OCI-LY1 (cell line): ENCODE results near the gene MCM7.

Experiments used
- H2AFZ ChIP-seq: fragments of 200-600 bp; sonication (generic), shearing (Covaris generic); 2 replicates; pipeline ENCODE4 v1.6.0; 2014; ENCODE audit warnings: antibody characterized with exemption, mild to moderate bottlenecking, low read length
- H3F3A ChIP-seq: fragments of 200-600 bp; sonication (generic), shearing (Covaris generic); 2 replicates; pipeline ENCODE4 v1.6.0; 2014; ENCODE audit warnings: mild to moderate bottlenecking, antibody characterized with exemption, low read length, moderate library complexity; ENCODE audit not compliant: insufficient read depth
- H3K27ac ChIP-seq: fragments of 200-600 bp; sonication (generic); 2 replicates; pipeline ENCODE4 v1.5.1; 2014; ENCODE audit warnings: low read length, mixed run types, mild to moderate bottlenecking, low read depth; ENCODE audit not compliant: poor library complexity, severe bottlenecking
- H3K27me3 ChIP-seq: fragments of 200-600 bp; sonication (generic); 2 replicates; pipeline ENCODE4 v1.6.0; 2014; ENCODE audit warnings: antibody characterized with exemption, mild to moderate bottlenecking, low read length, moderate library complexity; ENCODE audit not compliant: insufficient read depth
- H3K36me3 ChIP-seq: fragments of 200-600 bp; sonication (generic); 2 replicates; pipeline ENCODE4 v1.6.1; 2014; ENCODE audit warnings: mild to moderate bottlenecking, antibody characterized with exemption, low read length, moderate library complexity, mixed read lengths; ENCODE audit not compliant: insufficient read depth
- H3K4me1 ChIP-seq: fragments of 200-600 bp; sonication (generic); 2 replicates; pipeline ENCODE4 v1.5.1; 2014; ENCODE audit warnings: mild to moderate bottlenecking, low read length, moderate library complexity; ENCODE audit not compliant: insufficient read depth, severe bottlenecking
- H3K4me2 ChIP-seq: fragments of 200-600 bp; sonication (generic), shearing (Covaris generic); 2 replicates; pipeline ENCODE4 v1.6.1; 2014; ENCODE audit warnings: low read length
- H3K4me3 ChIP-seq: fragments of 200-600 bp; sonication (generic); 2 replicates; pipeline ENCODE4 v1.5.1; 2014; ENCODE audit warnings: low read length, low read depth, mild to moderate bottlenecking, mixed read lengths; ENCODE audit not compliant: poor library complexity, severe bottlenecking
- H3K79me2 ChIP-seq: fragments of 200-600 bp; shearing (Covaris generic); 2 replicates; pipeline ENCODE4 v1.6.1; 2016; ENCODE audit warnings: mixed run types, low read length, mixed read lengths; ENCODE audit not compliant: insufficient read depth
- H3K9ac ChIP-seq: fragments of 200-600 bp; sonication (generic), shearing (Covaris generic); 2 replicates; pipeline ENCODE4 v1.6.1; 2014; ENCODE audit warnings: mild to moderate bottlenecking, low read length, mixed read lengths
- H3K9me2 ChIP-seq: fragments of 200-600 bp; sonication (generic), shearing (Covaris generic); 2 replicates; pipeline ENCODE4 v1.6.1; 2014; ENCODE audit warnings: low read depth, mild to moderate bottlenecking, low read length, mixed read lengths
- H3K9me3 ChIP-seq: fragments of 200-600 bp; shearing (Covaris generic); 2 replicates; pipeline ENCODE4 v1.6.1; 2014; ENCODE audit warnings: low read length, mixed read lengths
- H4K20me1 ChIP-seq: fragments of 200-600 bp; sonication (generic), shearing (Covaris generic); 2 replicates; pipeline ENCODE4 v1.6.0; 2016; ENCODE audit warnings: mild to moderate bottlenecking, low read length; ENCODE audit not compliant: insufficient read depth
- EZH2 ChIP-seq: fragments of 200-600 bp; sonication (generic), shearing (Covaris generic); IDR thresholded peaks from 2 replicates; pipeline ENCODE4 v1.8.0; 2017; ENCODE audit warnings: borderline replicate concordance, mixed run types, mild to moderate bottlenecking, antibody characterized with exemption, low read length, moderate library complexity, mixed read lengths
- TF ChIP-seq, protein P1 (sequence below): fragments of 200-600 bp; sonication (generic), shearing (Covaris generic); IDR thresholded peaks from 2 replicates; pipeline ENCODE4 v1.5.1; 2017; ENCODE audit warnings: mild to moderate bottlenecking, antibody characterized with exemption, low read length, moderate library complexity, mixed read lengths

Gene MCM7

DNA sequence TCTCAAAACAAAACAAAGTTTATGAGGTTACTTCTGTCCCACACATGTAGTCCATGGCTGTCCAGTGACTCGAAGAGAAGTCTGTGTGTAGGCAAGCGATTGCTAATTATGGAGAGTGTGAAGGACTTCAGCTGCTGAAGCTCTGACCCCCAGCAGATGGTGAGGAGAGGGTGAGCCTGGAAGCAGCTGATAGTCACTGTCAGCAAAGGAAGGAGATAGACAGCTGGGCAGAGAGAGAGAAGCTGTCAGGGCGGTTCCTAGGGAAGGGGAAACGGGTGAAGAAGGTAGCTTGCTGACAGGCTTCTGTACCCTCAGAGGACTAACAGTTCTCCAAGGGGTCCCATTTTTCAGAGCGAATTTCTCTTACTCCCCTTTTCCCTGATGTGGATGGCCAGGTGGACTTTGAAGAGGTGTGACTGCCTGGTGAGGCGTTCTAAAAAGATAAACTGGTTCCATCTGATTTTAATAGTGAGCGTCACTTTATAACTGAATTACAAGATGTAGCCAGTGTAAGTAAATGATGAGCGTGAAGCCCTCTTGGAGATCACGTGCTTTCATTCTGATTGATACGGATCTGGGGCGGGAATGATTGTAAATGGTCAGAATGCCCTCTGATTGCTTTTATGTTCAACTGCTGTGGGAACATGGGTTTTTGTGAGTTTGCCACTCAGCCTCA is 39.5 kb downstream of the MCM7 start:
- H3K36me3 ChIP-seq = peaks cover 77% of the 10 kb centered on the region
- H2AFZ ChIP-seq = no peak overlapping the region
- H3K27me3 ChIP-seq = no peaks in the 10 kb centered on the region
- H3K79me2 ChIP-seq = no peaks in the 10 kb centered on the region
- H4K20me1 ChIP-seq = no peaks in the 10 kb centered on the region
- no peak for TF ChIP-seq EZH2
- TF ChIP-seq, protein P1, sequence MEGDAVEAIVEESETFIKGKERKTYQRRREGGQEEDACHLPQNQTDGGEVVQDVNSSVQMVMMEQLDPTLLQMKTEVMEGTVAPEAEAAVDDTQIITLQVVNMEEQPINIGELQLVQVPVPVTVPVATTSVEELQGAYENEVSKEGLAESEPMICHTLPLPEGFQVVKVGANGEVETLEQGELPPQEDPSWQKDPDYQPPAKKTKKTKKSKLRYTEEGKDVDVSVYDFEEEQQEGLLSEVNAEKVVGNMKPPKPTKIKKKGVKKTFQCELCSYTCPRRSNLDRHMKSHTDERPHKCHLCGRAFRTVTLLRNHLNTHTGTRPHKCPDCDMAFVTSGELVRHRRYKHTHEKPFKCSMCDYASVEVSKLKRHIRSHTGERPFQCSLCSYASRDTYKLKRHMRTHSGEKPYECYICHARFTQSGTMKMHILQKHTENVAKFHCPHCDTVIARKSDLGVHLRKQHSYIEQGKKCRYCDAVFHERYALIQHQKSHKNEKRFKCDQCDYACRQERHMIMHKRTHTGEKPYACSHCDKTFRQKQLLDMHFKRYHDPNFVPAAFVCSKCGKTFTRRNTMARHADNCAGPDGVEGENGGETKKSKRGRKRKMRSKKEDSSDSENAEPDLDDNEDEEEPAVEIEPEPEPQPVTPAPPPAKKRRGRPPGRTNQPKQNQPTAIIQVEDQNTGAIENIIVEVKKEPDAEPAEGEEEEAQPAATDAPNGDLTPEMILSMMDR = no peak
- no peaks in the 10 kb centered on the region for H3K9me2 ChIP-seq
- H3F3A ChIP-seq = no peaks in the 10 kb centered on the region
- H3K4me1 ChIP-seq = peaks cover 10% of the 10 kb centered on the region
- no peak overlapping the region for H3K4me2 ChIP-seq
- no peaks in the 10 kb centered on the region for H3K9me3 ChIP-seq
- no peak overlapping the region for H3K27ac ChIP-seq
- no peak overlapping the region for H3K4me3 ChIP-seq
- no peak overlapping the region for H3K9ac ChIP-seq

DNA sequence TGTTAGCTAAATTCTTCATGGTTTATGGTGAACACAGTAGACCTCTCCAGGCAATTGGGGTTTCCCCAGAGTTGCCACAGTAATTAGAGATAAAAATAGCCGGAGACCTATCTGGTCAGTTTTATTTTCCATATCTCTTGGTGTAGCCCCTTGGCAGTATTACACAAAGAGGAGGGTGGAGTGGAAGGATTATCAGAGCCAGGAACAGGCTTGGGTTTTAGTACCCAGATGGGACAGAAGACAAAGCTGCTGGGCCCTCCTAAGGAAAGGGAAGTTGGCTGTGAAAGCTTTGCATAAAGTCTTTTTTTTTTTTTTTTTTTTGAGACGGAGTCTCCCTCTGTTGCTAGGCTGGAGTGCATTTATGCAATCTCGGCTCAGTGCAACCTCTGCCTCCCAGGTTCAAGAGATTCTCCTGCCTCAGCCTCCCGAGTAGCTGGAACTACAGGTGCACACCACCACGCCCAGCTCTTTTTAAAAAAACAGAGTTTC is 41.9 kb downstream of the MCM7 start:
- no peaks in the 10 kb centered on the region for H3K9me3 ChIP-seq
- no peak for TF ChIP-seq EZH2
- TF ChIP-seq, protein P1 = no peak
- peaks cover 60% of the 10 kb centered on the region for H3K36me3 ChIP-seq
- peak overlapping the region; percentile 24 for H3K27ac ChIP-seq
- no peaks in the 10 kb centered on the region for H4K20me1 ChIP-seq
- no peak overlapping the region for H2AFZ ChIP-seq
- no peaks in the 10 kb centered on the region for H3K9me2 ChIP-seq
- H3K27me3 ChIP-seq = no peaks in the 10 kb centered on the region
- no peak overlapping the region for H3K9ac ChIP-seq
- peaks cover 10% of the 10 kb centered on the region for H3K4me1 ChIP-seq
- no peaks in the 10 kb centered on the region for H3F3A ChIP-seq
- H3K79me2 ChIP-seq = no peaks in the 10 kb centered on the region
- no peak overlapping the region; the same call in 1 of the 2 replicates for H3K4me2 ChIP-seq
- no peak overlapping the region for H3K4me3 ChIP-seq

DNA sequence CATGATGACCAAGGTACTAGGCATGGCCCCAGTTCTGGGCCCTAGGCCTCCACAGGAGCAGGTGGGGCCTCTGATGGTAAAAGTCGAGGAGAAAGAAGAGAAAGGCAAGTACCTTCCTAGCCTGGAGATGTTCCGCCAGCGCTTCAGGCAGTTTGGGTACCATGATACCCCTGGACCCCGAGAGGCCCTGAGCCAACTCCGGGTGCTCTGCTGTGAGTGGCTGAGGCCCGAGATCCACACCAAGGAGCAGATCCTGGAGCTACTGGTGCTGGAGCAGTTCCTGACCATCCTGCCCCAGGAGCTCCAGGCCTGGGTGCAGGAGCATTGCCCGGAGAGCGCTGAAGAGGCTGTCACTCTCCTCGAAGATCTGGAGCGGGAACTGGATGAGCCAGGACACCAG is 44.2 kb downstream of the MCM7 start:
- no peaks in the 10 kb centered on the region for H3F3A ChIP-seq
- no peaks in the 10 kb centered on the region for H4K20me1 ChIP-seq
- no peaks in the 10 kb centered on the region for H3K9me3 ChIP-seq
- peaks cover 45% of the 10 kb centered on the region for H3K36me3 ChIP-seq
- no peaks in the 10 kb centered on the region for H3K27me3 ChIP-seq
- H3K9me2 ChIP-seq = no peaks in the 10 kb centered on the region
- H3K9ac ChIP-seq = no peak overlapping the region
- H3K4me1 ChIP-seq = peaks cover 10% of the 10 kb centered on the region
- H3K27ac ChIP-seq = no peak overlapping the region
- H3K79me2 ChIP-seq = no peaks in the 10 kb centered on the region
- H3K4me2 ChIP-seq = no peak overlapping the region
- no peak overlapping the region for H3K4me3 ChIP-seq
- H2AFZ ChIP-seq = no peak overlapping the region
- TF ChIP-seq, protein P1 = no peak
- TF ChIP-seq EZH2 = no peak
